ENCODE results near the gene FYB1.

FYB1 gene

DNA sequence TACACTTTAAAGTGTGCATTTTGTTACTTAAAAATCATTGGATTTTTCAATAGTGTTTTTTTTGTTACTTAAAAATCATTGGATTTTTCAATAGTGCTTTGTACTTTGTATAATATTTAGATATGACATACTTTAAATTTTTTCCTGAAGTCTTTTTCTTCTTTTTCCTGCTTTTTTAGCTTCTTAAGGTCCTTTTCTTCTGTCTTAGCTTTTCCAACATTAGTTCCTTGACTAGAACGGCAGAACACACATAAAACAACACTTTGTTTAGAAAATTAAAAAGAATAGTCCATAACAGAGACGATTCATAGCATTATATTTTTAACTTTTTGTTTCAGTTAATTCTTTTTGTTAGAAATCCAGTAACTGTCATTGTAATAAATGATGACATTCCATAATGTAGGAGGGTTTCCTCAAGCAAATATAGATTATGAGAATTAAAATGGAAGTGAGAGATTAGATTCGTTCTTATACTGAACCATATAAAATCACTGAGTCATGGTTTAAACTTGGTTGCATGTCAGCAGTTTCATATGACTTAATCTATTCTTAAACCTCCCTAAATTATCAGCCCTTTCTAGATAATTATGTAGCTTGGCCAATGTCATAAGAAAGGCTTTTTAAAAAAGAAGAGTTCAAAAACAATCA, 99.8 kb downstream of the FYB1 start:
- no peak for DNase-seq (ENCODE audit: low spot score)

DNA sequence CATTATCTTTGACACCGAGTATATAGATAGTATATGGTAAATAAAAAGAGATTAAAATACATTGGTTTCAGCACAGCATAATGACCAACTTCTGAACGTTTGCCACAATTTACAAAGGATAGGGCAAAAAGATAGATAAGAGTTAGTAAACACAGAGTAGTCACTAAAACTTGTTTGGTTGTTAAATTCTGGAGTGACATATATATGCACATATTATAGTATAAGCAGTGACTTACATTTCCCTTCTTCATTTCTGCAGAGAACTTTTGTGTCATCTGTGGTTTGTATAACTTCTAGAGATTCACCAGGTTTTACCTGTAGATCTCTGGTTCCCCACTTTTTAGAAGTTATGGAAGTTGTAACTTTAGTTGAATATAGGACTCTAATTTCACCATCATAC, 100.7 kb downstream of the FYB1 start:
- no peak for DNase-seq (ENCODE audit: low spot score)

DNA sequence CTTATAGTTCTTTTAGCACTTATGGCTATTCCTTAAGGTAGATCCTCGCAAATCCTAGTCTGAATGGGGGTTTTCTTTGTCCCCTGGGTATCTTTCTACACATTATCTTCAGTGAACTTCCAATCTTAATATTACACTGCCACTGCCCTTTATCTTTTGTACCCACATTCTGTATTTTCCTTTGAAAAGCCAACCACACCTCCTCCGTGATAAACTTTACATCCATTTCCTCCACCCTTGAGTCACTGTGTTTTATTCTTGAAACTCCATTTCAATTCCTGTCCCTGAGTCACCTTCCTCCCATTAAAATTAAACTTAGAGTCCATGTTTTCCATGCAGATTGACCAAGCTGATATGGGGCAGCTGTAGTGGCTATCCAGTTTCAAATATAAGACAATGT, 102.0 kb downstream of the FYB1 start:
- DNase-seq (ENCODE audit: low spot score): no peak

DNA sequence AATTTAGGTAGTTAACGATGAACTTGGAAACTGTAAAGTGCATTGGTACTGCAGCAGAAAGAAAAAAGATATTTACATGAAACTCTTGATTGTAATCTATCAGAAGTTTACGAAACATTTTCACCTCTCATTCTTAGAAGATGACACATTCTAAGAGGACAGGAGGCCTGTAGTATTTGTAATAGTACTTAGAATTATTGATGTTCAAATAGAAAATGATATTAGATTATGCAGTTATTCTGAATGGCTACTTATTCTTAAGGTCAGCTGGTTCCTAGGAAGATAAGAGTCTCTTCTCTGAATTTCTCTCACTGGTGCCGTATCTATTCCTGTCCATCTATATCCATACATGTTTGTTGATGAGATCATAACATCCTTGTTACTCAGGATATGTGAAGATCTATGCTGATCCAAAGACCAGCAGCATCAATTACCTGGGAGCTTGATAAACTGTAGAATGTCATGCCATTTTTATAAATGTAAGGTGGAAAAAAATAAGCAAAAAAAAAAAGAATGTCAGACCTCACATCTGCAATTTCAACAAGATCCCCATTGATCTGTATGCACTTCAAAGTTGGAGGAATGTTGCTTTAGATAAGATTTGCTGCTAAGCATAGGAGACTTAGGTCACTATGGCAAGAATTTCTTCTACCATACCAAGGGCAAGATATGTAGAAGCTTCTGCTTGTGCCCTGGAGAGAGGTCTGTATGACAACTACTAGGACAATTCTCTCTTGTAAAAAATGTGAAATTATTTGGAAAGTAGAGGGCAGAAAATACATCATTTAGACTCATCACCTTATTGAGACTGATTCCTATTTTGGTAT, 102.8 kb downstream of the FYB1 start:
- no peak for DNase-seq (ENCODE audit: low spot score)

DNA sequence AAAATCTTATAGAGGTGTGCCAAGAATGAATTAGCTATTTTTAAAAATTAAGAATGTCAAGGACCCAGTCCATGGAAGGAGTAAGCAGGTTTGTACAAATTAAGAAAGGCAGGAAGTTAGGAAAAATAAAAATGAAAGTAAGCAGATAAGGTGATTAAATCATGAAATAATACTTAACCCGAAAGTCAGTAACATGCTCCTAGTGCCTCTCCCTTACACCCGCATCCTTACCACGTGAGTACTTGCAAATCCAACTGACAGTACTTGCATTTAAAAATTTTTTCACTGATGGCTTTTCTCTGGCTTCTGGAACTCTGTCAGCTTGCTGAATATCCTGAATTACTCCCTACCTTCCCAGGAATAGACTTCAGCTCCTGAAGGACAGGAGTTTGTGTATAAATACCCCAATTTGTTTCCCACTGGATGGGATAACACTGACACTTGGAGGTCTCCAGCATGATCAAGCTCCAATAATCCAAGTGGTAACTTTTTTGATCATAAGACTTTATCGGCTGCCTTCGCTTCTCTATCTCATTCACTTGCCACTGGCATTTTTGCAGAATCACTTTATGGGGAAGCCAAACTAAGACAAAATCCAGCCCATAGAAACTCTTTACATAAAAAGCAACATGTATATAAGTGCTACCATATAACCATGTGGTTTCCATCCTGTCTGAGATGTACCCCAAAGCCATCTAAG, 103.6 kb downstream of the FYB1 start:
- no peak for DNase-seq (ENCODE audit: low spot score)

DNA sequence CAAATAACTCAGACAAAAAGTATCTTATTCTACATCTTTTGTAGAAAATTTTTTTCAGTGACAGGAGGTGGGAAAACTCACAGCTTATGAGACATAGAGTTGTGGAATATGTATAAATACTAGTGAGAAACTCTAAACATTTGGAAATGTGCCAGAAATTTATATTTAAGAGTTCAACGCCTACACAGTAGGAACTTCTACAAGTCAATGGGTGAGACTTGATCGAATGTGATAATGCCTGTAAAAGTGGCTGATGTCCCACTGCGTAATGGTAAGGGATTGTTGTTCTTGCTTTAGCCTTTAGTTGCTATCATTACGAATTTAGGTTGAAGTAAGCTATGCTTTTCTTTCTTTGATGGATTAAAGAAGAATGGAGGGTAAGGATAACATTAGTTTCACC, 105.2 kb downstream of the FYB1 start:
- DNase-seq (ENCODE audit: low spot score): no peak

DNA sequence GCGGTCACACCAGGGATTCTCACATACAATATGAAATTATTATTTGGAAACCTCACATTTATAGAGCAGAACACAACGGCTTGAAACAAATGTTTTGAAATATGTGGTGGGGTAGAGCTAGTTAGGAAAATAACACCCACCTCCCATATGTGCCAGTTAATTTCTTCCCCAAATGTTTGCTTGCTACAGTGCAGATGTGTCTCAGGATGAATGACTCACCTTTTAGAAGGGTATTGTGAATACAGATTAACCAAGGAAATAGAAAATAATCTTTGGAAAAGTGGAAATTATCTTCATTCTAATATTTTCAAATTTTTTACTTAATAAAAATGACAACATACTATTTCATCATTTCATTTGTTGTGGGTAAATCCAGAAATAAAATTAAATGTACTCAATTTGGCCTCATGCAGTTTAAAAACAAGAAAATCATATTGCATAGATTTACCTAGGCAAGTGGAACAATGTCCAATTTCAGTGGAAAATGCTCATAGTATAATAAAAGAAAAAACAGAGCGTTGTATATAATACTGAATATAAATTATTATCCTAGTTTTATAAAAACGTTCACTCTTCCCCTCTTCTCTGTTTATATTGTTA, 105.9 kb downstream of the FYB1 start:
- no peak for DNase-seq (ENCODE audit: low spot score)

DNA sequence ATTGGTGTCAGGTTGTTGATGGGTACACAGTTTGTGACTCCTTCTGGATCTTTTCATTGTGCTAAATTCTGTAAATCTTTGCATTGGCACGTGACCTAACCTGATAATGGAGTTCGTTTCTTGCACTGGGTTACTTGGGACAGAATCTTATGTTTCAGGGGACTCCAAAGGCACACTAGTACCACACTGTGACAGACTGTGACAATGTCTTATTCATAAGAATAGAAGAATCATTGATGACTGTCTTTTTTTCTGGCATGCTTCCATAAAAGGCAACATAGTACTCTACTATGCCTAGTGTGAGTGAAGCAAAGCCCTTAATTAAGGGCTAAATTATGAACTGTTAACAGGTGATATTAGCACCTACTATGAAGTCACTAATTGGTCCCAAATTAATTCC, 109.8 kb downstream of the FYB1 start:
- DNase-seq (ENCODE audit: low spot score): no peak

DNA sequence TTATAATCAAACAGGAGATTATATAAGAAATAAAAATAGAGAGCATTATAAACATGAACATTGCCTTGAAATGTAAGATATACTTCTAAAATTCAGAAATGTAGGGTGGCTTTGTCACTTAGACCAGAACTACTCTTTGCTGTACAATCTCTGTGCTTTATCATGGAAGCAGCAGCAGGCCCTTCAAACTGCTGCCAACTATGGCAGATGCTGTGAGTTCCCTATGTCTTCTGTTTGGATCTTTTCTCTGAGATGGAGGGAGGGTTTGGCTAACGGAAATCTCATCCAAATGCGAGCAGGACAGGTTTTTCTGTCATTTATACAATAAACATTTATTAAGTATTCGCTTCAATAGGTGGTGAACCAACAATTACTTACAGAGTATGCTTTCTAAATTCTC, 110.4 kb downstream of the FYB1 start:
- DNase-seq (ENCODE audit: low spot score): no peak

DNA sequence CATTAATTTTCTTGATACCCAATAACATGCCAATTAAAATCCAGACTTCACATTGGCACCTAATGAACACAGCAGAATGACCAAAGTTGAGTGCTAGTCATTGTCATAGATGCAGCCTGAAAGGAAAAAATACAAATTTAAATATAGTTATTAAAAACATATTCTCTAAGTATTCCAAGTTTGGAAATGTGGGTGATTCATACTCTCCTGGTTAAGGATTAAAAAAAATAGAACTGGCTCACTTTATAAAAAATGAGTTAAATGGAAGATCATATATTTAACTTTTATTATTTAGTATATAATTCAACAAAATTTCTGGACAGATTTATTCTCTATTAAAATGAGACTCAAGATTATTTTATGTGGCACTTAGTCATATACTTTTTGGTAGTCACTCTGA, 112.0 kb downstream of the FYB1 start:
- DNase-seq (ENCODE audit: low spot score): no peak

DNA sequence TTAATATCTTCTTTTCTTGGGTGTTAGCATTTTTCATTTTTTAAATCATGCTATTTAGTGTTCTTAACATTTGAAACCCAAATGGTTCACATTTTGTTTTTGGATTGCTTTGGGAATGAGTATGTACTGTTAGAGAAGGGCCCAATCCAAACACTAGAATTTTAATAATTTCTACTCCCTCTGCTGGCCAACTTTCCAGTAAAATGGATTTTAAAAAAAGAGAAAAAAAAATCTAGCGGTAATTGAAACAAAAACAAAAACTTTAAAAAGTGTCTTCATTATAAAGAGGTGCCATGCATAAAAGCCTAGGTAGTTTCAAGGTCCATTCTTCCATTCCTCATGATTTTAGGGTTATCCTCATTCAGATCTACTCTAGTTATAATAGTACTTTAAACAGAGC, 113.0 kb downstream of the FYB1 start:
- no peak for DNase-seq (ENCODE audit: low spot score)

DNA sequence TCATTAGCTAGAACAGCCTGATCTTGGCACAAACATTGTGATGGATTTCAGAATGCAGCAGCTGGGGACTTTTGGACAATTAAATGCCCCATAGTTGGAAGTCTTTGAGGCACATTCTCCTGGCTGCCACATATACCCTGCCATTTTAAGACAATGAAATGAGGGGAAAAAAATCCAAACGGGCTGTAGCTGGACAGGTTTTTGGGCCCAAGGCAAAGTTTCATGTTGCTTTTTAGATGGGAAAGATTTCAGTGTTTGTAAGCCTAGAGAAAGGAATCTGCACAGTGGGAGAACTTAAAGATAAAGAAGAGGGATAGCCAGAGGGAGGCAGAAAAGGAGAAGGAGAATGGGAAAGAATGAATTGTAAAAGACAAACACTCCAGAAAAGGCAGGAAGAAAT, 115.1 kb downstream of the FYB1 start:
- no peak for DNase-seq (ENCODE audit: low spot score)

DNA sequence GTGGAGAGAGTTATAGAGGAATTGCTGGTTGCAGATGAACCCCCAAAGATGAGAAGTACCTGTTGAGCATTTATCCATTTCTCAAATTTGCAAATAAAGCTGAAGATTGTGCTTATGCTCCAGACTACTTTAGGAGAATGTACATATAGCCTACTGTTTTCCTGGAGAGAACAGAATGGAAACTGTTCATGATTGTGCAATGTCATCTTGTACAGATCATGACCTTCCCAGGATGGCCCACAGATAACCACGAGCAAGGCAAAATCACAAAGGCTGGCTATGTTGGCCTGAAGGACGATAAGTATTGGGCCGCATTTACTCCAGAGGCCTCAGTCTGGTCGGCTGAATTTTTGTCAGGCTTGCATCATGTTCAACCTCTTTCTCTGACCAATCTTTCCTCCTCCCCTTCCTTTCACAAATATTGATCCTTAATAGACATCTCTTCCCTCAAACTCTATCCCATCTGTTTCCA, 116.6 kb downstream of the FYB1 start:
- no peak for DNase-seq (ENCODE audit: low spot score)

DNA sequence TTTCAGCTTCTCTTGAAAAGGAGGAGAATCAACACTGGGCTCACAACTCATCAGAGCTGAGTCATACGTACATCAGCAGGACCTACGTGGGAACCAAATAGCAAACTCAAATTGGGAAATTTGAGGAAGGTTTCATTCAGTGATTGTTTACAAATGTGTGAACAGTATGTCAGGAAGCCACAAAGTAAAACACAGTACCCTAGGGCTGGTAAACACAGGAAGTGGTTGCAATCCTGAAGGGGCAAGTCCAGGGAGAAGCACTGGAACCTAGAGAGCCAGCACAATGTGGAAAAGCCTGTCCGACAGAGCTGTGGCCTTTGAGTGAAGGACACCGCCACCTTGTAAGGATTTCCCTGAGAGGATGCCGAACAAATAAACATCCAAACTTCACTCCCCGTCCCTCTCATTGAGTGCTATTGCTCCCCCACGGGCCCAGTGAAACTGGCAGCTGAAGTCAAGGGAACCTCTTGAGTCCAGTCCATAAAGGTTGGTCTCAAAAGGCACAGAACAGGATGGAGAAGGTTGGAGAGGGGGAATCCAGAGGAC, 118.4 kb downstream of the FYB1 start:
- DNase-seq (ENCODE audit: low spot score): peak; percentile 75

DNA sequence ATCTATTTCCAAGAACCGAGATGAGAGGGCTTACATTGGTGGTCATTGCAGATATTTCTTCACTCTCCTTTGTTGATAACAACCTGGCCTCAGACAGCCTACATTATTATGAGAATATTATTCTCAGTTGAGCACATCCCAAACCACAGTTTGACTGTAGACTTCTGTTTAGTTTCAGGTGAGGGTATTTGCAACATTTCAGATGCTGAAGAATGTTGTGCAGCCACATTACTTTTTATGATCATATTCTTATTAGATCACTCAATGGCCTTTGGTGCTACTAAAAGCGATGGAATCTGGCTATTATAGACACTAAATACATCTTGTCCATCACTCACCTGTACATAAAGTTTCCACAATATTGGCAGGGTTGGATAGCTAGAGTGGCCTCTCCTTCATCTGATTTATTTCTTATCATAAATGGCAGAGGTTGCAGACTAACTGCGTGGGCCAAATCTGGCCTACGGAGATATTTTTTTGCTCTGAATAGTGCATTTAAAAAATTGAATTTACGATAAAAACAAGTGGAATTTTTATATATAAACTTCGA, 119.0 kb downstream of the FYB1 start:
- no peak for DNase-seq (ENCODE audit: low spot score)

DNA sequence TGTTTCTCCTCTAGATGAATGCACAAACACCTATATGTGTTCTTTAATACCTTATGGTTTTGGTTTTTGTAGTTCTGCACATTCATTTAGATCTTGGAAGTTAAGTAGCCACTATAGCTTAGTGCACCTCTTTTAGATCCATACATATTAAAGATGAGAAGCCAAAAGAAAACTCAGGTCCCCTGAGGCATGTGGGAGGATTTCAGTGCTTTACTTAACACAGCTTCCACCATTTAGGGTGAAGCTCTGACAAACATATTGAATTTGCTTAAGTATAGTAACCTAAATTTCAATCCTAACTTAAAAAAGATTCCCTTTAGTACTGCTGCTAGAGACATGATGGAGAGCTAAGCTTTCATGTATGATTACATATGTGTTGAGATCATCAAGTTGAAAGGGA, 119.5 kb downstream of the FYB1 start:
- no peak for DNase-seq (ENCODE audit: low spot score)

DNA sequence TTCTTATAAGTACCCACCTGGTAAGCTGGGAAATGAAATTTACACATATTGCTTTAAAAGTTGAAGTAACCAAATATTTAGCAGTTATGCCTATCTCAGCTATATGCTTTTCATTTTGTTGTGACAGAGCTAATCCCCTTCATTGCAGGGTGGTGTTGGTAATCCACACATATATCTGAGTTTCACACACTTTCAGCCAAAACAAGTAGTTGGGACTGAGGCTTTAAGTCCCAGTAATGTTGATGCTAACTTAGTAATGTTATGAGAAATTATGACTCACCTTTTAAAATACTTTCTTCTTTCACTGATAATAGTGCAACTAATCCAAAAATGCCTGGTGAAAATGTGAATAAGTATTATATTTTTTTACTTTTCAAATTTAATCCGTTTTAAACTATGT, 126.0 kb downstream of the FYB1 start:
- DNase-seq (ENCODE audit: low spot score): no peak

DNA sequence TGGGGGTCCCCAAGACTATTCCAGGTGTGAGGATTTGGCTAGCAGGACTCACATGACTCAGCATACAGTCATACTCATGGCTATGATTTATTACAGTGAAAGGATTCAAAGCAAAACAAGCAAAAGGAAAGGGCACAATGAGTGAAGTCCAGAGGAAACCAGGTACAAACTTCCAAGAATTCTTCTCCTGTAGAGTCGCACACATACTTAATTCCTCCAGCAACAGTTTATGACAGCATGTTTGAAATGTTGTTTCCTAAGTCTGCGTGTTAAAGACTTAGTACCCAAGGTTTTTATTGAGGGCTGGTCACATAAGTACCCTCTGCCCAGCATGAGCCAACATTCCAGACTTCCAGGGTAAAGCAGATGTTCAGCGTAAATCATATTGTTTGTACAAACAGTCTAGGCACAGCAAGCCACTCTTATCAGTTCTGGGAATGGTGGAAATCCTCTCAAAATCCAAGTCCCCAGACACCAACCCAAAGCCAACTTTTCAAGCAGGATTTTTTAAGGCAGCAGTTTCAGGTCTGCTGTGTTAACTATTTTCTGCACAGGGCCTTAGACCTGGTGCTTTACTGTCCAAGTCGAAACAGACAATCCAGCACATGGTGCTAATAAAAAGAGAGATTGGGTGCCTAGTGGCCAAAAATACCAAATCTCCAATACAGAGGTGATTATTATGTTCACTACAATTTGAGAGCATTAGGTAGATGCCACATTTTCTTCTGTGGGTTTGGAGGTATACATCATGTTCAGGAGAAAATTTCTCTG, 126.6 kb downstream of the FYB1 start:
- no peak for DNase-seq (ENCODE audit: low spot score)

DNA sequence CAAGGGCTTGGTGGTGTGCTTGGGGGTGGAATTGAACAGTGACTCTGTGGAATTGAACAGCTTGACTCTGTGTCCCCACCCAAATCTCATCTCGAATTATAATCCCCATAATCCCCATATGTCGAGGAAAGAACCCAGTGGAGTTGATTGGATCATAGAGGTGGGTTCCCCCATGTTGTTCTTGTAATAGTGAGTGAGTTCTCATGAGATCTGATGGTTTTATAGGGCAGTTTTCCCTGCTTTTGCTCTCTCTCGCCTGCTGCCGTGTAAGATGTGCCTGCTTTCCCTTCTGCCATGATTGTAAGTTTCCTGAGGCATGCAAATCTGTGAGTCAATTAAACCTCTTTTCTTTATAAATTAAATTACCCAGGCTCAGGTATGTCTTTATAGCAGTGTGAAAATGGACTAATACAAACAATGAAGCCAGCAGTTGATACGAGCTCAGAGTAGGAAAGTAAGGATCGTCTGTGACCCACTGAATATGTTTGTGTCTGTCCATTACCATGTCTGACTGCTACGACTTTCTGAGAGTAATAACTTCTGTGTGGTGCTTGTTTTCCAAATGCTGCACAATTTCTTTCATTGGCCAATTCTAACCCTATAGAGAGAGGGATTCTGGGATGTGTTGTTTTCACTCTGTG, 127.3 kb downstream of the FYB1 start:
- no peak for DNase-seq (ENCODE audit: low spot score)

DNA sequence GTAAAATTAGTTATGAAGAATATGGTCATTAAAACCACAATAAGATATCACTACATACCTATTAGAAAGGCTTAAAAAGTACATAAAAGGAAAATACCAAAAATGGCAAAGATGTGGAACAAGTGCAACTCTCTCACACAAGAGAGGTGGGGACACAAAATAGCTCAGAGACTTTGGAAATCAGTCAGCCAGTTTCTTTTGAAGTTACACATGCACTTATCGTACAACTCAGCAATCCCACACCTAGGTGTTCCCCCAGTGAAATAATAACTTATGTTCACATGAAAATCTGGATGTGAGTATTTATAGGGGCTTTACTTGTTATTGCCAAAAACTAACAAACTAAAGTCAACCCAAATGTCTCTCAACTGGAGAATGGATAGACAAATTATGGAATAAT, 135.4 kb downstream of the FYB1 start:
- DNase-seq (ENCODE audit: low spot score): no peak

DNA sequence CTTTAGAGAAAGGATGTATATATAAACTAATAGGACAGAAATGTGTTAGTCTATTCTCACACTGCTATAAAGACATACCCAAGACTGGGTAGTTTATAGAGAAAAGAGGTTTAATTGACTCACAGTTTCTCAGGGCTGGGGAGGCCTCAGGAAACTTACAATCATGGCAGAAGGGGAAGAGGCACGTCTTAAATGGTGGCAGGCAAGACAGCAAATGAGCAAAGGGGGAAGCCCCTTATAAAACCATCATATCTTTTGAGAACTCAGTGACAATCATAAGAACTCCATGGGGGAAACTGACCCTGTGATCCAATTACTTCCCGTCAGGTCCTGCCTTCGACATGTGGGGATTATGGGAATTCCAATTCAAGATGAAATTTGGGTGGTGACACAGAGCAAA, 136.4 kb downstream of the FYB1 start:
- no peak for DNase-seq (ENCODE audit: low spot score)
